Fibroblast of mammary gland (primary cell): ENCODE data around the gene KIAA1671.

Source experiments
- DNase-seq: peaks from one replicate; pipeline ENCODE4 v3.0.0-alpha.2; 2010; ENCODE audit warnings: low read depth
- H3K4me3 ChIP-seq: 2 replicates; pipeline ENCODE4 v1.5.1; 2011; ENCODE audit warnings: low read depth, mild to moderate bottlenecking, low read length, moderate library complexity; ENCODE audit not compliant: control insufficient read depth
- CTCF ChIP-seq: conservative IDR thresholded peaks from 2 replicates; pipeline ENCODE4 v1.5.1; 2011; ENCODE audit warnings: low read depth, low read length, inconsistent platforms; ENCODE audit not compliant: control insufficient read depth, insufficient read depth

Gene KIAA1671

GRCh38 chr22:25182131-25183110 lies 229.9 kb downstream of the KIAA1671 start:
- H3K4me3 ChIP-seq = no peak overlapping the region
- TF ChIP-seq CTCF = no peak
- DNase-seq = no peak

GRCh38 chr22:25183949-25184619 lies 231.6 kb downstream of the KIAA1671 start:
- no peak overlapping the region for H3K4me3 ChIP-seq
- DNase-seq = no peak
- no peak for TF ChIP-seq CTCF

- DNase-seq = no peak
- no peak overlapping the region for H3K4me3 ChIP-seq
- TF ChIP-seq CTCF = no peak
Observed at GRCh38 chr22:25186140-25186539, 233.6 kb downstream of the KIAA1671 start.

- no peak for DNase-seq
- TF ChIP-seq CTCF = no peak
- H3K4me3 ChIP-seq = no peak overlapping the region
Observed at GRCh38 chr22:25187469-25187868, 235.0 kb downstream of the KIAA1671 start.

GRCh38 chr22:25192406-25192805 lies 239.9 kb downstream of the KIAA1671 start:
- no peak for TF ChIP-seq CTCF
- no peak for DNase-seq
- no peak overlapping the region for H3K4me3 ChIP-seq

GRCh38 chr22:25193130-25193529 lies 240.6 kb downstream of the KIAA1671 start:
- no peak for DNase-seq

More at GRCh38 chr22:25193130-25193529, 240.6 kb downstream of the KIAA1671 start:
- TF ChIP-seq CTCF = no peak
- H3K4me3 ChIP-seq = no peak overlapping the region
